ENCODE data around the gene ARL15.

The ARL15 gene

GRCh38 chr5:54295651-54296276, 14.6 kb downstream of the ARL15 start:
- H3K4me3 ChIP-seq (ENCODE audit: low read depth, low read length), result no peak overlapping the region
- H3K27ac ChIP-seq, result no peak overlapping the region
- in situ Hi-C loops (cut with HindIII; ENCODE audit: low pct_ligation_motif_present, low sequenced_read_pairs), result no loop called here
- no peaks in the 10 kb centered on the region for H3K36me3 ChIP-seq (replicated peaks)
- no peaks in the 10 kb centered on the region for H3K27me3 ChIP-seq (replicated peaks)
- no peak for DNase-seq
- TF ChIP-seq CTCF (IDR thresholded peaks at IDR 0.05; ENCODE audit: low read depth, low read length, missing control alignments), result no peak

- in situ Hi-C loops (cut with HindIII; ENCODE audit: low pct_ligation_motif_present, low sequenced_read_pairs), result no loop called here
- H3K36me3 ChIP-seq (replicated peaks), result no peaks in the 10 kb centered on the region
- no peak overlapping the region for H3K27ac ChIP-seq
- no peak for TF ChIP-seq CTCF (IDR thresholded peaks at IDR 0.05; ENCODE audit: low read depth, low read length, missing control alignments)
- H3K4me3 ChIP-seq (ENCODE audit: low read depth, low read length), result no peak overlapping the region
- DNase-seq, result no peak
- no peaks in the 10 kb centered on the region for H3K27me3 ChIP-seq (replicated peaks)
These were observed 16.2 kb downstream of the ARL15 start for GRCh38 chr5:54294097-54294667.

GRCh38 chr5:54292866-54293265, 17.5 kb downstream of the ARL15 start:
- no peaks in the 10 kb centered on the region for H3K36me3 ChIP-seq (replicated peaks)
- H3K4me3 ChIP-seq (ENCODE audit: low read depth, low read length), result no peak overlapping the region
- no peak for TF ChIP-seq CTCF (IDR thresholded peaks at IDR 0.05; ENCODE audit: low read depth, low read length, missing control alignments)
- DNase-seq, result no peak
- in situ Hi-C loops (cut with HindIII; ENCODE audit: low pct_ligation_motif_present, low sequenced_read_pairs), result no loop called here
- H3K27me3 ChIP-seq (replicated peaks), result no peaks in the 10 kb centered on the region
- no peak overlapping the region for H3K27ac ChIP-seq

- DNase-seq, result no peak
- H3K4me3 ChIP-seq (ENCODE audit: low read depth, low read length), result no peak overlapping the region
- in situ Hi-C loops (cut with HindIII; ENCODE audit: low pct_ligation_motif_present, low sequenced_read_pairs), result no loop called here
- no peaks in the 10 kb centered on the region for H3K27me3 ChIP-seq (replicated peaks)
- H3K36me3 ChIP-seq (replicated peaks), result no peaks in the 10 kb centered on the region
- H3K27ac ChIP-seq, result no peak overlapping the region
- no peak for TF ChIP-seq CTCF (IDR thresholded peaks at IDR 0.05; ENCODE audit: low read depth, low read length, missing control alignments)
These were observed 18.9 kb downstream of the ARL15 start for GRCh38 chr5:54291498-54291897.

GRCh38 chr5:54289769-54290168, 20.6 kb downstream of the ARL15 start:
- no peak for TF ChIP-seq CTCF (IDR thresholded peaks at IDR 0.05; ENCODE audit: low read depth, low read length, missing control alignments)
- no peak for DNase-seq
- Histone ChIP-seq H3K4me3 (ENCODE audit: low read depth, low read length) (no peak overlapping the region), H3K27ac (no peak overlapping the region), H3K27me3 (replicated peaks) (no peaks in the 10 kb centered on the region), H3K36me3 (replicated peaks) (no peaks in the 10 kb centered on the region)
- in situ Hi-C loops (cut with HindIII; ENCODE audit: low pct_ligation_motif_present, low sequenced_read_pairs), result no loop called here

Measured in brain microvascular endothelial cell (primary cell).